Measurements from ENCODE around the gene MAX.
A peak's percentile ranks its signal among the peaks of the same experiment; 100 is the strongest.
"Not testable (repeated sequence)": the region's sequence is repeated elsewhere in the genome, so short reads cannot be mapped to it uniquely, and the experiment has no call there.

MAX gene

DNA sequence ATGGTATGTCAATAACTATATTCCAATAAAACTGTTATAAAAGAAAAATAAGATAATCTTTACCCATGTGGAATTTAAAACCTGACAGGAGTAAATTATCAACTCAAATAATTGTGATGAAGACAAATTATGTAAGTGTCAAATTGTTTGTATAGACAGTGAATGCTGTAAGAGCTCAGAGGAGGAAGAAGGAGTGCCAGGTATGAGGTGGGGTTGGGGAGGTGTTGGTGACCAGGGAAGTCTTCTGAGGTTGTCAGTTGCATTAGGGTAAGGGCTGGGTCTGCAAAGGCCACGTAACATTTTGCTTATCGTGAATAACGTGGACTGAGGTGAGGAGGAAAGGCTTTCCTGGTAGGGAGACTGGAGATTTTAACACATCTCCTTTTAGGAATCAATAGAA is 2.5 kb upstream of the MAX start:
- DNase-seq (ENCODE audit: low read depth in 2 of 2), result no peak

GRCh38 chr14:65103150-65103760 is 938 bp upstream of the MAX start:
- peak in 1 of 2 donors; percentile 7 for DNase-seq (ENCODE audit: low read depth in 2 of 2)

DNA sequence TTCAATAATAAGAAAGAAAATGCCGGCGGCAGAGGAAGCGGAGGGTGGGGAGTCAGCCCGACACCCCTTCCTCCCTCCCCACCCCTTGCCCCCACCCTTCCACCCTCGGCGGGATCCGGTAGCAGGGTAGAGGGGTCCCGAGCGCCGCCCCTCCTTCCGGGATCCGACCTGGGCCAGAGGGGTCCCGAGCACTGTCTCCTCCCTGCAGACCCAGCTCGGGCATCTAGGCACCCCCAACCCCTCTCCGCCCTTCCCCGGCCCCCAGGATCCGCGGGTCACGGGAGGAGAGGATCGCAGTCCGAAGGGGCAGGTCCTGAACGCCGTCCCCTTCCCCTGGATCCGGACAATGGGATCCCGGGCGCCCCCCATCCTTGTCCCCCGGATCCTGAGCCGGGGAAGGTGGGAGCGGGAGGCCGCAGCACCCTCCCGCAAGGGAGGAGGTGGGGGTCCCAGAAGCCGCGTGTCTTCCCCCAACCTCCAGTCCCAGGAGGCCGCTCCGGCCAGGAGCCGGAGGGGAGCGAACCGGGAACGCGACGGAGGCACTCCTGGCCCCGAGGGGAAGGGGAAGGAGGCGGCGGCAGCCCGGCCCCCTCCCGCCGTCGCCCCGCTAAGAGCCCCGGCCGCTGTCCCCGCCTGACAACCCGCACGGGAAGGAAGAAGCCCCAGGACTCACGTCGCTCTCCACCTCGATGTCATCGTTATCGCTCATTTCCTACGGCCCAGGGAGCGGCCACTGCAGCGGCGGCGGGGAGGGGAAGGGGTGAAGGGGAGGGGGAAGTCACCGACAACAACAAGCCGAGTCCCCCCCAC is 481 bp downstream of the MAX start:
- no peak for DNase-seq (ENCODE audit: low read depth in 2 of 2)

GRCh38 chr14:65100922-65101541 is 1.3 kb downstream of the MAX start:
- no peak for DNase-seq (ENCODE audit: low read depth in 2 of 2)

GRCh38 chr14:65098586-65098985 is 3.7 kb downstream of the MAX start:
- no peak for DNase-seq (ENCODE audit: low read depth in 2 of 2)

- DNase-seq (ENCODE audit: low read depth in 2 of 2), result no peak
Observed at GRCh38 chr14:65096323-65097089, 5.8 kb downstream of the MAX start.

- no peak for DNase-seq (ENCODE audit: low read depth in 2 of 2)
Observed at GRCh38 chr14:65095633-65096205, 6.6 kb downstream of the MAX start.

- no peak for DNase-seq (ENCODE audit: low read depth in 2 of 2)
Observed at GRCh38 chr14:65092349-65092748, 10.0 kb downstream of the MAX start.

GRCh38 chr14:65087835-65088234 is 14.5 kb downstream of the MAX start:
- not testable (repeated sequence) for DNase-seq (ENCODE audit: low read depth in 2 of 2)

- not testable (repeated sequence) for DNase-seq (ENCODE audit: low read depth in 2 of 2)
Observed at GRCh38 chr14:65086686-65087085, 15.6 kb downstream of the MAX start.

DNA sequence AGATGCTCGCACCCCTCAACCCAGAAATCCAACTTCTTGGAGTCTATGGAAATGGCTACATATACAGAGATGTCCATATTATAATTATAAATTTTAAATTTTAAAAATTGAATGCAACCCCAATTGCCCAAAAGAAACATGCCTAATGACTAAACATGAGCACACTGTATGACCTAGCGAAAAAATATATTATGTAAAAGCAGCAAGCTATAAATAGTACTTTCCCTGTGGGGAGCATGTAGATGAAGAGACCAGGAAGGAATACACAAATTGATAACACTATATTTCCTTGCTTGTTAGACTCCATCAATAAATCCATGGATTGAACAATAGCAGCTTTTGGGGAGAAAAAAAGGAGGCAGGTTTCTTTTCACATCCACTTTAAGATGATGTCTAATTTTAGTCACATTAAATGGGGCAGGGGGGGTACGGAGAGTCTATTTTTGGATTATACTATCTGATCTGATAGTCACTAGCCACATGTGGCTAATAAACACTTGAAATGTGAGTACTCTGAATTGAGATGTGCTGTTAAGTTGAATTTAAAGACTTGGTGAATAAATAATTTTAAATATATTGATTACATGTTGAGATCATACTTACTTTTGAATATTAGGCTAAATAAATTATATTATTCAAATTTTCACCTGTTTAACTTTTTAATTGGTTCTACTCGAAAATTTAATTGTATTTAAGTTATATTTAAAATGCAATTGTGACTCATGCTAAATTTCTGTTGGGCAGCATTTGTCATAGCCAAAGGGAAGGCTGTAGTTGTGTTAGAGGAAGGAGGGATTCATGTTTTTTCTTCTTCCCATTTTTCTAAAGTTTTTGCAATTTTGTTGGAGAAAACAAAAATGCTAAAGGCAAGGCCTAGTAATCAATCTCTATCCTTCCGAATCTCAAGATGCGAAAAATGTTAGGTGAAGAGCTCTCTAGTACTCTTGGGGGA is 17.5 kb downstream of the MAX start:
- no peak for DNase-seq (ENCODE audit: low read depth in 2 of 2)

DNA sequence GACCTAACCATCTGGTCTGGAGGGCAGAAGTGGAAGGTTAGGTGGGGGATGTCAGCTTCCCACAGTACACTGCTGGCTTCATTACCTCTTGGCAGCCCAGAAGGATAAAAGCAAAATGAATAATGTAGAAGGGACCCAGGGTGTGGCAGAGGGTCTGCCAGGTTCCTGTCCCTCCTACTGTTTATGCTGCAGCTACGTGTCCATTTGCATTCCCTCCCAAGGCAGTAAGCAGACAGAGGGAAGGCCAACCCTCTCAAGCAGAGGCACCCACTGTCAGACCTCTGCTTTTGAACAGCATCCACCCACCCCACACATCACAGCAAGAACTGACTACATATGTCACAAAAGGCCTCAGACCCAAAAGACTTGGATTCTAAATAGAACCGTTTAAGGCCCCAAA is 19.4 kb downstream of the MAX start:
- no peak for DNase-seq (ENCODE audit: low read depth in 2 of 2)

DNA sequence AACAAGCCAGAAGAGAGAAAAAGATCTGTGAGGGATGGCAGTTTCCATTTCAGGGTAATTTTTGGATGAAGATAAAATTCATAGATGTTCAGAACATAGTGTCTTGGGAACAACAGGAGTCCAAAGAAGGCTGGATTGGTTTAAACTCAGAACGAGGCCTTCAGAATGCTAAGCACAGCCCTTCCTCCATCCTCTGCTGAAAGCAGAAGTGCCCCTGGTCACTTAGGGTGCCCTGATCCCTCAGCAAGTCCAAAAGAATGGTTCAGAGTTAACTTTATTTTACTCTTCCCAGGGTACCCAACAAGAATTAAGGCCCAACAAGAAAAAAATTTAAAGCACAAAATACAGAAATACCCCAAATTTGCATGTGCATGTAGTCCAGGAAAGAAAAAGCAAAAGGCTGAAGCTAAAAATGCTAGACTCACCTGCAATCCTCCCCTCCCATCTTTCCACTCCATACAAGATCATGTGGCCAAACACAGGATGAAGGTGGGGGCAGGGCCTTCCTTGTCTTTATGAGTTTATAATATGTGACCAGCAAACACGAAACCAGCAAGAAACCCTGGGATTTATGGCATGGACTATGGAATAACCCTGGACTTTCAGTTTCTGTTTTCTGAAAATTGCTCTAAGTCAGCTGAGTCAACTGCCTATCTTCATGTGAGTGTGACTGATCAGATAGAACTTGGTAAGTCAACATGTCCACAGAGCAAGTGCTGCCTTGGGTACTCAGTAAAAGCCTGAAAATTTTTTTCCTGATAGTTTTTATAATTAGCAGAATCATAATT is 21.2 kb downstream of the MAX start:
- no peak for DNase-seq (ENCODE audit: low read depth in 2 of 2)

DNA sequence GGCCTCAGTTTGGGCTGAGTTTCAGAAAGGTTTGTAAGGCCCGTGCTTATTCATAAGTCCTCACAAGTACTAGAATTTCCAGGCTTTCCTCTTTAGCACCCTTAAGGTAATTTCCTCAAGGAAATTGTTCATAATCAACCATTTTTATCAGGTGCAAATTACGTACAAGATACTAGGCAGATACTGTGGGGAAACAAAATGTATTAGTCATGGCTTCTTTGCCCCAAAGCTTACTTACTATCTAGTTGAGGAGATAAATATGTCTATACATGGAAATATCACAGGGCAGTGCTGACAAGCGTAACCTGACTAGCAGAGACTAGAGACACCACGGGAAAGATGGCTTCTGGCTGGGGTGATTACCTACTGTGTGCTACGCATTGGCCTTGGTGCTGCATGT is 22.5 kb downstream of the MAX start:
- DNase-seq (ENCODE audit: low read depth in 2 of 2), result no peak

GRCh38 chr14:65079201-65079600 is 23.1 kb downstream of the MAX start:
- no peak for DNase-seq (ENCODE audit: low read depth in 2 of 2)

- no peak for DNase-seq (ENCODE audit: low read depth in 2 of 2)
Observed at GRCh38 chr14:65077318-65077717, 25.0 kb downstream of the MAX start.

- no peak for DNase-seq (ENCODE audit: low read depth in 2 of 2)
Observed at GRCh38 chr14:65075628-65076325, 26.5 kb downstream of the MAX start.

- no peak for DNase-seq (ENCODE audit: low read depth in 2 of 2)
Observed at GRCh38 chr14:65074449-65075150, 27.7 kb downstream of the MAX start.

All from stimulated activated CD4-positive, alpha-beta T cell treated with anti-CD3 and anti-CD28 coated beads, Interleukin-15, amount 100 ng/mL, for 48 hours (primary cell).